Aorta (tissue), 5 donors: ENCODE measurements around the gene MANSC1. TPM values are rescaled to one million over a fixed set of nuclear protein-coding genes. Genes with fewer than 3 reads are reported as not detected.

Source experiments
- ATAC-seq: fragments of 200-7000 bp; cut with Tn5 transposase; one replicate; pipeline ENCODE4 v1.9.1; 2022; ENCODE audit warnings: moderate library complexity; ENCODE audit not compliant: low FRiP score
- DNase-seq, 2 donors: peaks; one replicate each; pipeline ENCODE4 v3.0.0-alpha.2; 2020
- H3K27ac ChIP-seq, 2 donors: one replicate each; pipeline ENCODE4 v1.5.1; 2013; ENCODE audit warnings: low read length in 2 of 2, mild to moderate bottlenecking in 2 of 2, moderate library complexity in 2 of 2, control low read depth in 1 of 2, inconsistent platforms in 1 of 2, low read depth in 1 of 2
- H3K27me3 ChIP-seq, 2 donors: one replicate each; pipeline ENCODE4 v1.6.1; 2013; ENCODE audit warnings: control low read depth in 1 of 2, low read length in 1 of 2, mild to moderate bottlenecking in 1 of 2, moderate library complexity in 1 of 2; ENCODE audit not compliant: insufficient read depth in 2 of 2, control insufficient read depth in 1 of 2
- H3K36me3 ChIP-seq, 2 donors: one replicate each; pipeline ENCODE4 v1.6.1; 2013; ENCODE audit warnings: control low read depth in 1 of 2, low read length in 1 of 2, mild to moderate bottlenecking in 1 of 2; ENCODE audit not compliant: insufficient read depth in 2 of 2, control insufficient read depth in 1 of 2
- H3K4me1 ChIP-seq, 2 donors: one replicate each; pipeline ENCODE4 v1.6.1; 2013; ENCODE audit warnings: low read length in 2 of 2, control low read depth in 1 of 2, mild to moderate bottlenecking in 1 of 2, moderate library complexity in 1 of 2; ENCODE audit not compliant: insufficient read depth in 2 of 2, control insufficient read depth in 1 of 2
- H3K4me3 ChIP-seq, 2 donors: one replicate each; pipeline ENCODE4 v1.5.1; 2013; ENCODE audit warnings: low read length in 2 of 2, control low read depth in 1 of 2, mild to moderate bottlenecking in 1 of 2
- H3K9me3 ChIP-seq: one replicate; pipeline ENCODE4 v1.6.1; 2013; ENCODE audit warnings: mild to moderate bottlenecking, low read length; ENCODE audit not compliant: control insufficient read depth
- WGBS, 2 donors: extraction: QIAGEN DNeasy Blood & Tissue Kit; methylation state at CpG; one replicate each; pipeline ENCODE4 v1.1.7; 2013; 5-methylcytosine and 5-hydroxymethylcytosine counted together
- intact Hi-C, 2 donors: fragments of 100-400 bp; cut with DNase I; formaldehyde crosslinking; loops; one replicate each; pipeline versions ENCODE4 v1.14.2 to v1.15.0; 2022
- polyA plus RNA-seq, 2 donors: library from polyadenylated mRNA; stranded (reverse); fragments of 200-250 nt; gene quantifications; one replicate each; pipeline ENCODE4 v1.2.3, GENCODE V29; 2013
- total RNA-seq, 2 donors: library from RNA; stranded (reverse); fragmentation: NEBNext Ultra II Directional; extraction: Animal tissue kit (Norgen Biotek cat#: 25700); gene quantifications; one replicate each; pipeline ENCODE4 v1.2.1, GENCODE V29; 2021
- donor health status: healthy with polysubstance abuse.
- donor health status: Bipolar disorder and iron deficiency.
- donor health status: DM: no; HTN: no; CAD: no.
- donor health status: DM: no; HTN: no; CAD: no.
- donor health status: DM: yes; HTN: yes; CAD: no.

MANSC1 gene
- total and polyA plus RNA-seq, 4 donors, result 18.8 to 38.1 (median 35.4) TPM

- intact Hi-C loops, result no loop called here
- Histone ChIP-seq H3K27me3 (no peaks in the 10 kb centered on the region), H3K36me3 (no peaks in the 10 kb centered on the region), H3K4me3 (no peak overlapping the region), H3K27ac (no peak overlapping the region), H3K9me3 (no peaks in the 10 kb centered on the region), H3K4me1 (peaks cover 6 to 8% of the 10 kb centered on the region in 2 donors)
- ATAC-seq (no peak), DNase-seq (no peak)
- WGBS, 2 donors, result 74 to 81% methylated on average over 7 of the region's 7 CpGs
Observed at GRCh38 chr12:12384571-12385340, 34.7 kb upstream of the MANSC1 start.

GRCh38 chr12:12381982-12382381, 31.9 kb upstream of the MANSC1 start:
- DNase-seq, result no peak
- Histone ChIP-seq H3K4me3 (no peak overlapping the region), H3K4me1 (peaks cover 0 to 1% of the 10 kb centered on the region in 2 donors), H3K27ac (no peak overlapping the region), H3K27me3 (no peaks in the 10 kb centered on the region), H3K36me3 (no peaks in the 10 kb centered on the region), H3K9me3 (no peaks in the 10 kb centered on the region)
- intact Hi-C loops, result no loop called here
- ATAC-seq, result no peak
- WGBS, 2 donors, result 94 to 96% methylated on average over 3 of the region's 3 CpGs

GRCh38 chr12:12380949-12381593, 31.0 kb upstream of the MANSC1 start:
- no peak for DNase-seq
- Histone ChIP-seq H3K27me3 (no peaks in the 10 kb centered on the region), H3K9me3 (no peaks in the 10 kb centered on the region), H3K27ac (no peak overlapping the region), H3K4me3 (no peak overlapping the region), H3K4me1 (peaks cover 0 to 1% of the 10 kb centered on the region in 2 donors), H3K36me3 (no peaks in the 10 kb centered on the region)
- 90% methylated on average over 6 of the region's 6 CpGs for WGBS, 2 donors
- intact Hi-C loops, result no loop called here
- no peak for ATAC-seq

- no peaks in the 10 kb centered on the region for H3K9me3 ChIP-seq
- no peaks in the 10 kb centered on the region for H3K27me3 ChIP-seq
- intact Hi-C loops, result loop anchor here (2.0 to 5.0 kb wide), 4 partner anchors 185 to 327 kb away; no protein-coding TSS in a partner anchor
- H3K36me3 ChIP-seq, result no peaks in the 10 kb centered on the region
- no peak overlapping the region for H3K4me3 ChIP-seq
- 14 to 18% methylated on average over 4 of the region's 4 CpGs for WGBS, 2 donors
- DNase-seq, result no peak
- peaks cover 0 to 1% of the 10 kb centered on the region in 2 donors for H3K4me1 ChIP-seq
- peak; percentile 38 for ATAC-seq
- peak overlapping the region in 1 of 2 donors; percentile 59 for H3K27ac ChIP-seq
Observed at GRCh38 chr12:12379831-12380730, 30.0 kb upstream of the MANSC1 start.

GRCh38 chr12:12378616-12379015, 28.6 kb upstream of the MANSC1 start:
- DNase-seq (no peak), ATAC-seq (no peak)
- Histone ChIP-seq H3K4me3 (no peak overlapping the region), H3K9me3 (no peaks in the 10 kb centered on the region), H3K27ac (no peak overlapping the region), H3K4me1 (peaks cover 0 to 1% of the 10 kb centered on the region in 2 donors), H3K27me3 (no peaks in the 10 kb centered on the region), H3K36me3 (no peaks in the 10 kb centered on the region)
- WGBS, 2 donors, result 93 to 97% methylated on average over 2 of the region's 2 CpGs
- intact Hi-C loops, result loop anchor here (2.0 to 5.0 kb wide), 4 partner anchors 186 to 329 kb away; no protein-coding TSS in a partner anchor

- H3K9me3 ChIP-seq, result no peaks in the 10 kb centered on the region
- peaks cover 0 to 1% of the 10 kb centered on the region in 2 donors for H3K4me1 ChIP-seq
- WGBS, 2 donors, result 70 to 73% methylated on average over 12 of the region's 12 CpGs
- peaks cover 0 to 3% of the 10 kb centered on the region in 2 donors for H3K36me3 ChIP-seq
- DNase-seq, result no peak
- H3K27me3 ChIP-seq, result no peaks in the 10 kb centered on the region
- intact Hi-C loops, result loop anchor here (2.0 to 5.0 kb wide), 4 partner anchors 188 to 330 kb away; no protein-coding TSS in a partner anchor
- no peak overlapping the region for H3K4me3 ChIP-seq
- peak; percentile 89 for ATAC-seq
- no peak overlapping the region for H3K27ac ChIP-seq
Observed at GRCh38 chr12:12376646-12377448, 26.8 kb upstream of the MANSC1 start.

- H3K9me3 ChIP-seq, result no peaks in the 10 kb centered on the region
- no peaks in the 10 kb centered on the region for H3K27me3 ChIP-seq
- no peak for DNase-seq
- ATAC-seq, result no peak
- 87% methylated on average over 4 of the region's 4 CpGs for WGBS, 2 donors
- H3K27ac ChIP-seq, result no peak overlapping the region
- H3K4me1 ChIP-seq, result no peaks in the 10 kb centered on the region
- no peak overlapping the region for H3K4me3 ChIP-seq
- H3K36me3 ChIP-seq, result peaks cover 0 to 3% of the 10 kb centered on the region in 2 donors
- intact Hi-C loops, result loop anchor here in 1 of 2 donors (5.0 kb wide), 1 partner anchor 284 kb away; no protein-coding TSS in a partner anchor
Observed at GRCh38 chr12:12372946-12373722, 23.1 kb upstream of the MANSC1 start.
